ENCODE measurements around the gene ALG12. TPM values are rescaled to one million over a fixed set of nuclear protein-coding genes. Genes with fewer than 3 reads are reported as not detected.

The ALG12 gene
- total RNA-seq, 1 donor from 2014 or later = 16.4 TPM

GRCh38 chr22:49930596-49931412 is 12.6 kb upstream of the ALG12 start:
- TF ChIP-seq CTCF (conservative IDR thresholded peaks at IDR 0.05; ENCODE audit: low read depth, low read length) = peak; percentile 67
- DNase-seq (ENCODE audit: low read depth) = no peak
- H3K4me3 ChIP-seq (ENCODE audit: low read depth, low read length) = no peak overlapping the region

GRCh38 chr22:49929994-49930575 is 11.8 kb upstream of the ALG12 start:
- no peak for TF ChIP-seq CTCF (conservative IDR thresholded peaks at IDR 0.05; ENCODE audit: low read depth, low read length)
- H3K4me3 ChIP-seq (ENCODE audit: low read depth, low read length) = no peak overlapping the region
- no peak for DNase-seq (ENCODE audit: low read depth)

- no peak for DNase-seq (ENCODE audit: low read depth)
- no peak overlapping the region for H3K4me3 ChIP-seq (ENCODE audit: low read depth, low read length)
- TF ChIP-seq CTCF (conservative IDR thresholded peaks at IDR 0.05; ENCODE audit: low read depth, low read length) = peak; percentile 54
Measured at GRCh38 chr22:49929211-49929979, 11.2 kb upstream of the ALG12 start.

GRCh38 chr22:49928555-49929210 is 10.4 kb upstream of the ALG12 start:
- no peak for DNase-seq (ENCODE audit: low read depth)
- no peak overlapping the region for H3K4me3 ChIP-seq (ENCODE audit: low read depth, low read length)
- TF ChIP-seq CTCF (conservative IDR thresholded peaks at IDR 0.05; ENCODE audit: low read depth, low read length) = no peak

- no peak for TF ChIP-seq CTCF (conservative IDR thresholded peaks at IDR 0.05; ENCODE audit: low read depth, low read length)
- DNase-seq (ENCODE audit: low read depth) = no peak
- no peak overlapping the region for H3K4me3 ChIP-seq (ENCODE audit: low read depth, low read length)
Measured at GRCh38 chr22:49928185-49928495, 9.9 kb upstream of the ALG12 start.

GRCh38 chr22:49927483-49928184 is 9.4 kb upstream of the ALG12 start:
- TF ChIP-seq CTCF (conservative IDR thresholded peaks at IDR 0.05; ENCODE audit: low read depth, low read length) = no peak
- H3K4me3 ChIP-seq (ENCODE audit: low read depth, low read length) = no peak overlapping the region

More at GRCh38 chr22:49927483-49928184, 9.4 kb upstream of the ALG12 start:
- DNase-seq (ENCODE audit: low read depth) = no peak
